ENCODE results near the gene GUCY2C. TPM values are rescaled to one million over a fixed set of nuclear protein-coding genes. Genes with fewer than 3 reads are reported as not detected.

GUCY2C gene
- total and polyA plus RNA-seq, 10 of the 15 experiments (the other 5 are each of a cell fraction or from before 2014, with no cell fraction given): 0.08 to 0.60 (median 0.17) TPM

DNA sequence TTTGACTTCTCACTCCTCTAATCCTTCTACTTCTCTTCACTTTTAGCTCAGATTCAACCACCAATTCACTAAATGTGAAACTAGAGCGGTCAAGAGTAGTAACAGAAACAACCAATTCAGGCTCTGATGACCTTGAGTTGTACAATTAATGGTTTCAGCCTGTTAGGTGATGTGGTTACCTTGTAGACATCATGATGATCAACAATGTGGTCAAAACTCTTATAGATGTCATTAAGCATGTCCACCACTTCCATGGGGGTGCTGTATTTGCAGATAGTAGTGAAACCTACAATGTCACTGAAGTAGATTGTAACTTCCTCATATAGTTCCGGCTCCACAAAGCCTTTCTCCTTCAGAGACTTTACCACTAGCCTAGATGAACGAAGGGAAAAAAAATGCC is 74.6 kb downstream of the GUCY2C start (continued):
- TF ChIP-seq, protein P1, sequence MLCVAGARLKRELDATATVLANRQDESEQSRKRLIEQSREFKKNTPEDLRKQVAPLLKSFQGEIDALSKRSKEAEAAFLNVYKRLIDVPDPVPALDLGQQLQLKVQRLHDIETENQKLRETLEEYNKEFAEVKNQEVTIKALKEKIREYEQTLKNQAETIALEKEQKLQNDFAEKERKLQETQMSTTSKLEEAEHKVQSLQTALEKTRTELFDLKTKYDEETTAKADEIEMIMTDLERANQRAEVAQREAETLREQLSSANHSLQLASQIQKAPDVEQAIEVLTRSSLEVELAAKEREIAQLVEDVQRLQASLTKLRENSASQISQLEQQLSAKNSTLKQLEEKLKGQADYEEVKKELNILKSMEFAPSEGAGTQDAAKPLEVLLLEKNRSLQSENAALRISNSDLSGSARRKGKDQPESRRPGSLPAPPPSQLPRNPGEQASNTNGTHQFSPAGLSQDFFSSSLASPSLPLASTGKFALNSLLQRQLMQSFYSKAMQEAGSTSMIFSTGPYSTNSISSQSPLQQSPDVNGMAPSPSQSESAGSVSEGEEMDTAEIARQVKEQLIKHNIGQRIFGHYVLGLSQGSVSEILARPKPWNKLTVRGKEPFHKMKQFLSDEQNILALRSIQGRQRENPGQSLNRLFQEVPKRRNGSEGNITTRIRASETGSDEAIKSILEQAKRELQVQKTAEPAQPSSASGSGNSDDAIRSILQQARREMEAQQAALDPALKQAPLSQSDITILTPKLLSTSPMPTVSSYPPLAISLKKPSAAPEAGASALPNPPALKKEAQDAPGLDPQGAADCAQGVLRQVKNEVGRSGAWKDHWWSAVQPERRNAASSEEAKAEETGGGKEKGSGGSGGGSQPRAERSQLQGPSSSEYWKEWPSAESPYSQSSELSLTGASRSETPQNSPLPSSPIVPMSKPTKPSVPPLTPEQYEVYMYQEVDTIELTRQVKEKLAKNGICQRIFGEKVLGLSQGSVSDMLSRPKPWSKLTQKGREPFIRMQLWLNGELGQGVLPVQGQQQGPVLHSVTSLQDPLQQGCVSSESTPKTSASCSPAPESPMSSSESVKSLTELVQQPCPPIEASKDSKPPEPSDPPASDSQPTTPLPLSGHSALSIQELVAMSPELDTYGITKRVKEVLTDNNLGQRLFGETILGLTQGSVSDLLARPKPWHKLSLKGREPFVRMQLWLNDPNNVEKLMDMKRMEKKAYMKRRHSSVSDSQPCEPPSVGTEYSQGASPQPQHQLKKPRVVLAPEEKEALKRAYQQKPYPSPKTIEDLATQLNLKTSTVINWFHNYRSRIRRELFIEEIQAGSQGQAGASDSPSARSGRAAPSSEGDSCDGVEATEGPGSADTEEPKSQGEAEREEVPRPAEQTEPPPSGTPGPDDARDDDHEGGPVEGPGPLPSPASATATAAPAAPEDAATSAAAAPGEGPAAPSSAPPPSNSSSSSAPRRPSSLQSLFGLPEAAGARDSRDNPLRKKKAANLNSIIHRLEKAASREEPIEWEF (IDR thresholded peaks at IDR 0.05; ENCODE audit: insufficient replicate concordance, low read depth, low read length): no peak
- peak; percentile 63; the same call in 1 of the 3 replicates for TF ChIP-seq POU2F2 (IDR thresholded peaks at IDR 0.05; ENCODE audit: borderline replicate concordance, low read depth, low read length)
- peak; percentile 87 for TF ChIP-seq NFIC (IDR thresholded peaks at IDR 0.05; ENCODE audit: low read depth, low read length)
- TF ChIP-seq LARP7 (IDR thresholded peaks at IDR 0.05): no peak
- TF ChIP-seq, protein P2, sequence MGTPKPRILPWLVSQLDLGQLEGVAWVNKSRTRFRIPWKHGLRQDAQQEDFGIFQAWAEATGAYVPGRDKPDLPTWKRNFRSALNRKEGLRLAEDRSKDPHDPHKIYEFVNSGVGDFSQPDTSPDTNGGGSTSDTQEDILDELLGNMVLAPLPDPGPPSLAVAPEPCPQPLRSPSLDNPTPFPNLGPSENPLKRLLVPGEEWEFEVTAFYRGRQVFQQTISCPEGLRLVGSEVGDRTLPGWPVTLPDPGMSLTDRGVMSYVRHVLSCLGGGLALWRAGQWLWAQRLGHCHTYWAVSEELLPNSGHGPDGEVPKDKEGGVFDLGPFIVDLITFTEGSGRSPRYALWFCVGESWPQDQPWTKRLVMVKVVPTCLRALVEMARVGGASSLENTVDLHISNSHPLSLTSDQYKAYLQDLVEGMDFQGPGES (IDR thresholded peaks at IDR 0.05): no peak
- TF ChIP-seq, protein P3, sequence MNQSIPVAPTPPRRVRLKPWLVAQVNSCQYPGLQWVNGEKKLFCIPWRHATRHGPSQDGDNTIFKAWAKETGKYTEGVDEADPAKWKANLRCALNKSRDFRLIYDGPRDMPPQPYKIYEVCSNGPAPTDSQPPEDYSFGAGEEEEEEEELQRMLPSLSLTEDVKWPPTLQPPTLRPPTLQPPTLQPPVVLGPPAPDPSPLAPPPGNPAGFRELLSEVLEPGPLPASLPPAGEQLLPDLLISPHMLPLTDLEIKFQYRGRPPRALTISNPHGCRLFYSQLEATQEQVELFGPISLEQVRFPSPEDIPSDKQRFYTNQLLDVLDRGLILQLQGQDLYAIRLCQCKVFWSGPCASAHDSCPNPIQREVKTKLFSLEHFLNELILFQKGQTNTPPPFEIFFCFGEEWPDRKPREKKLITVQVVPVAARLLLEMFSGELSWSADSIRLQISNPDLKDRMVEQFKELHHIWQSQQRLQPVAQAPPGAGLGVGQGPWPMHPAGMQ (IDR thresholded peaks at IDR 0.05; ENCODE audit: borderline replicate concordance): no peak
- TF ChIP-seq PAX5 (IDR thresholded peaks at IDR 0.05; ENCODE audit: borderline replicate concordance, low read depth, low read length): peak; percentile 84
- TF ChIP-seq SP1 (IDR thresholded peaks at IDR 0.05; ENCODE audit: low read depth, low read length): no peak
- no peak for TF ChIP-seq ZZZ3 (IDR thresholded peaks at IDR 0.05; ENCODE audit: control insufficient read depth, insufficient read length, low read depth)

Measured in GM12878 (cell line).